ENCODE measurements around the gene PAPPA.

DNA sequence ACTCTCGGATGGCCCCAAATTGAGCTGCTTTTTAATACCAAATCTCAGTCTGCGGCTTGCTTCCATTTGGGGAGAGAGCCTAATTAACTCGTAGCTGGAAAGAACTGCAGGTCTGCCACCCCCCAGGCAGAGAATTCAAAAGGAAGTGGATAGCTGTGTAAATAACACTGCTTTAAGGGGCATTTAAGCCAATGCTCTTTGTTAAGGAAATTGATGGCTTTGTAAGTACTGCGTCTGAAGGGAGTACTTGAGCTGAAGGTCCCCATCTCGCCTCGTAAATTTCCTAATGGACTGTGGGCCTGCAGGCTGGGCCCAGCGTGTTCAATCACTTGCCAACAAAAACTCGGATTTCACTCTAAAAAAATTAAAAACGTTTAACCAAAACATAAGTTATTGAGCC, 132.7 kb downstream of the PAPPA start:
- TF ChIP-seq CTCF (conservative IDR thresholded peaks at IDR 0.05 in 1 of 2, IDR thresholded peaks at IDR 0.05 in 1 of 2; ENCODE audit: extremely low read depth in 1 of 2, insufficient read depth in 1 of 2, low read depth in 1 of 2, low read length in 2 of 2) (no peak), EZH2 (IDR thresholded peaks at IDR 0.05; ENCODE audit: borderline replicate concordance, low read length) (no peak)

All from mammary epithelial cell (primary cell).